HG03565 (cell line): ENCODE measurements around the gene HSD17B8.

Source experiments
- ATAC-seq: cut with Tn5 transposase; IDR thresholded peaks from one replicate; pipeline ENCODE4 v1.9.1; 2021; ENCODE audit warnings: mild to moderate bottlenecking, moderate library complexity; ENCODE audit not compliant: unreplicated experiment

Gene HSD17B8

GRCh38 chr6:33171016-33171879 is 33.2 kb upstream of the HSD17B8 start:
- no peak for ATAC-seq

GRCh38 chr6:33171880-33172687 is 32.4 kb upstream of the HSD17B8 start:
- no peak for ATAC-seq

DNA sequence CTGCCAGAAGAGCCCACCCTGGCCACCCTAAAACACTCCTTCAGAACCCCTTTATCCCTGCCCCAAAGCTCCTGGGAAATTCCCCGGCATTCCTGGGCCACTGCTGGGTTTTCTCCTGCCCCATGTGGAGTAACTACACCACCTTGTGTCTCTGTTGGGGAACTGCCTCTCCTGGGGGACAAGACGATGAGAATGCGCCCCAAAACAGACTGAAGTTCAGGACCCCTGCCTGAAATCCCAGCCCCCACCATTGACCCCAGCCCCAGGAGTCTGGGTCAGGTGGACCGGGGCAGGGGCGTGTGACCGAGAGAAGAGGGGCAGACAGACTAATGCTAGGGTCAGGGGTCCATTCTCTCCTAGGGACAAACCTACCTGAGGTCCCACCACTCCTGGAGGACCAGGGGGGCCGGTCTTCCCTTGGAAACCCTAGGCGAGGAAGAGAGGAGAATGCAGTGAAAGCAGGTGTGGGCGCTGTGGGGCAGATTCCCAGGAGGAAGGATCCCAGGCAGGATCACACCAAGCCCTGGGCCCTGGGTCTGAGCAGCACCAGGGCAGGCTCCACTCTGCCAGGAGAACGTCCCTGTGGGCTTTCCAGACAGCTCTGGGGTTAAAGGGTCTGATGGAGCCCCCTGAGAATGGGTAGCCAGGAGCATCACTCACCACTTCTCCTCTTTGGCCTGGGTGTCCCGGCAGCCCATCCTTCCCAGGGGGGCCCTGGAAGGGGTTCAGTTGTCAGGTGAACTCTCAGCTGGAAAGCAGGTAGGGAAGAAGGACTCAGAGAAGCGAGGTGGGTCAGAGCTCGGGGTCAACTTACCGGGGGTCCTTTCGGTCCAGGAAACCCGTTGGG is 31.5 kb upstream of the HSD17B8 start:
- no peak for ATAC-seq

- ATAC-seq = no peak
These were observed 30.8 kb upstream of the HSD17B8 start for GRCh38 chr6:33173535-33174180.

DNA sequence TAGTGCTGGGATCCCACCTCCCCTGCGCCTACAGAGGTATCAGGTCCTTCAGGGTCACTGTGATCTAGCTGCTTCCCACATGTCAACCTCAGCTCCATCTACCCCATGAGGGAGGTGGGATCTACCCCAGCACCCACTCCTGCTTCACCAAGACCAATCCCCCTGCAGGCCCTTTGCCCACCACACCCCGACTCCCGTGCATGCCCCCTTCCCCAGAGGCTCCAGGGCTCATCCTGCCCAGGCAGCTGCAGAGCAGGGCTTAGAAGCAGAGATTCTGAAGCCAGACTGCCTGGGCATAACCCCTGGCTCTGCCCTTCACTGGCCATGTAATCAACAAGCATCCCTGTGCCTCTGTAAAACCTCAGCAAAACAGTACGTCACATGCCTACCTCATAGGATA is 29.7 kb upstream of the HSD17B8 start:
- no peak for ATAC-seq

- ATAC-seq = no peak
These were observed 28.9 kb upstream of the HSD17B8 start for GRCh38 chr6:33175436-33176069.

DNA sequence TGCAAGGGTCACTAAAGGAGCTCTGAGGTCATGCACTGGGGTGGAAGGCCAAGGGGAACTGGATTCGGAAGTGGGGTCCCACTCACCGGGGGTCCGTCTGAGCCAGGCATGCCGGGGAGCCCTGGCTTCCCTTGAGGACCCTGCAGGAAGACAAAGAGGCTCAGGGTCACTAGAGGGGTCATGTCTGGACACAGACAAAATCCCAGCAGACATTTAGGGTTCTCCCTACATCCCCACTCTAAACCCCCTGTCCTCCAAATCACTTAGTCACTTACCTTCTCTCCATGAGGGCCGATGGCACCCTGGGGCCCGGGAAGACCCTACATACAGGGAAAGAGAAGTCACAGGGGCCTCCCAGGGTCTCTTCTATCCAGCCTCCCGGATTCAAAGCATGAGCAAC is 27.5 kb upstream of the HSD17B8 start:
- no peak for ATAC-seq

DNA sequence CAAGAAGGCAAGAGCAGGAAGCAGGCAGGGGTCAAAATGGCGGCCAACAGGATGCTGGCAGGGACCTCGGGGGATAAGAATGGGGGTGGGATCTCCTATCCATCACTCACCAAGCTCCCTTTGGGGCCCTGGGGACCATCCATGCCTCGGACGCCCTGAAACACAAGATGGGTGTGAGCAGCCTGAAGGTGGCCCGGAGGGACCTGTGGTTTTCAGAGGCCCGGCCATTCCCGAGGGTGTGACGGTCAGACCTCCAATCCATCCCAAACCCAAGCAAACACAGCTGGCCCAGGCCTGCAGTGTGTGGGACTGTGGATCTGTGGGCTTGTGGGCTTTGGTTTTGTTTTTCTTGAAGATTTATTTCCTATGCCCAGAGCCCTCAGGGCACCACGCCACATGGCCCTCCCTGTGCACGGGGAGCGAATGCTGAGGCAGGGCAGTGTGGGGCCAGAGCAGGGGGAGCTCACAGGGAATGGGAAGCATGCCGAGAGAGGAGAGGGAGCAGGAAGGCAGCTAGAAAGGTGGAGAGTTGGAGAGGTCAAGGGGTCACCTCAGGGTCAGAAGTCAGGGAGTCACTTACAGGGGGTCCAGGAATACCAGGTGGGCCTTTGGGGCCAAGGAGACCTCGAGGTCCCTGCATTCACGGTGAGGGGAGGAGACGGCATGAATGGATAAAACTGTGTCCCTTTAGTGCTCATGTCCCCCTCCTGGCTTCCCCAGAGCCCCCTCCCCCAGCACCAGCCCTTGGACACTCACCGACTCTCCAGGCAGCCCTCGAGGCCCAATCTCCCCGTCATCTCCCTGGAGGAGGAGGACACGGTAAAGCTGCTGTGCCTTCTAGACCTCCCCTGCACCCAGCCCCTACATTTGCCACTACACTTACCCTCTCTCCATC is 26.7 kb upstream of the HSD17B8 start:
- ATAC-seq = no peak

GRCh38 chr6:33178755-33179475 is 25.5 kb upstream of the HSD17B8 start:
- no peak for ATAC-seq

DNA sequence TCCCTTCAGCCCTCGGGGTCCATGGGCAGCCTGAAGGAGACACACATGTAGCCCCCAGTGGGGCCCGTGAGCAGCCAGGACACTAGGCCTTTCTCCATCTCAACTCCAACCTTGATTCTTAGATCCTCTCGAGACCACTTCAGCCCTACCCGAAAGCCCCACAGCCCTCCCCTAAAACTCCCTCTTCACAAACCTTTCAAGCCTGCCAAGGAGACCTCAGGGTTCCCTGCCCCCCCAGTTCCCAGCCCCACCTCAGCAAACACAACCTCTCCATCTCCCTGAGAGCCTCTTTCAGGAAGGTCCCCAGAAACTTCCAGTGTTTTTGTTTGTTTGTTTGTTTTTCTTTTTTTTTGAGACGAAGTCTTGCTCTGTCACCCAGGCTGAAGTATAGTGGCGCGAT is 23.3 kb upstream of the HSD17B8 start:
- ATAC-seq = no peak

DNA sequence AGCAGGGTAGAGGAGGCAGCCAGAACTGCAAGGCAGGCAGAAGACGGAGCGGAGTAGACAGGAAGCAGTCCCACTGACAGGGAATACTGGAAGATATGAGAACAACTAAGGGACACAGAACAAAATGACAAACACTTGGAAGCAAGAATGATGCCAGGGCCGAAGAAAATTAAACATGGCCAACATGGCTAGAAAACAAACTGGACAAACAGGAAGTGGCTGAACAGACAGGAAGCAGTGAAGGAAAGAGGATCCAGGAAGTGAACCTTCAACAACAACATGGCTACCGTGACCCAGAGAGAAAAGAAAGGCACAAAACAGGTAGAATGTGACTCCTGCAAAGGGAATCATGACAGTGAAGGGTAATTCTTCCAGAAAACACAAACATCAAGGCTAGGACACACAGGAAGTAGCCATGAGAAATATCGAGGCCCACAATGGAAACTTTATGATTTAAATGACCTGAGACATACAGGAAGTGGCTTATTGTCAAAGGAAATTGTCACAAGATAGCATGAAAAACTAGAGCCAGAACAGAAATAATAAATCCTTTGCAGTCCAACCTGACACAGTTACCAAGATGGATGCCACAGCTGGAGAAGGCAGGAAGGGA is 21.3 kb upstream of the HSD17B8 start:
- ATAC-seq = no peak

GRCh38 chr6:33185190-33185589 is 19.3 kb upstream of the HSD17B8 start:
- ATAC-seq = no peak

- ATAC-seq = no peak
These were observed 18.7 kb upstream of the HSD17B8 start for GRCh38 chr6:33185654-33186187.

- no peak for ATAC-seq
These were observed 16.6 kb upstream of the HSD17B8 start for GRCh38 chr6:33187809-33188208.

DNA sequence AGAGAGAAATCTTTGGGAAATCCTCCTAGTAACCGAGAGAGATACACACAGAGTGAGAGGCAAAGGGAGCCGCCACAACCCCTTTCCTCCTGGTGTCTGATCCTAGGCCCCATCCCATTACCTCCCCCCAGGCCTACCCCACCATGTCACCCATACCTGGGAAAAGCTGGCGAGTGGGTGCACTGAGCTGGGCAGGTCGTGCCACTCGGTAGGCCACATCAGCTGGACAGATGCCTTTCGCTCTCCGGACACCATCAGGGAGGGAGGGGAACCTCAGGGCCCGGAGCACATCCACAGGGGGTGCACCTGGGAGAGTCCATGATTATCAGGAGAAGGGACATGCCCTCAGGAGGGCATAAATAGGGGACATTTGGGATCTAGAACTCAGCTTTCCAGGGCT is 15.3 kb upstream of the HSD17B8 start:
- no peak for ATAC-seq

DNA sequence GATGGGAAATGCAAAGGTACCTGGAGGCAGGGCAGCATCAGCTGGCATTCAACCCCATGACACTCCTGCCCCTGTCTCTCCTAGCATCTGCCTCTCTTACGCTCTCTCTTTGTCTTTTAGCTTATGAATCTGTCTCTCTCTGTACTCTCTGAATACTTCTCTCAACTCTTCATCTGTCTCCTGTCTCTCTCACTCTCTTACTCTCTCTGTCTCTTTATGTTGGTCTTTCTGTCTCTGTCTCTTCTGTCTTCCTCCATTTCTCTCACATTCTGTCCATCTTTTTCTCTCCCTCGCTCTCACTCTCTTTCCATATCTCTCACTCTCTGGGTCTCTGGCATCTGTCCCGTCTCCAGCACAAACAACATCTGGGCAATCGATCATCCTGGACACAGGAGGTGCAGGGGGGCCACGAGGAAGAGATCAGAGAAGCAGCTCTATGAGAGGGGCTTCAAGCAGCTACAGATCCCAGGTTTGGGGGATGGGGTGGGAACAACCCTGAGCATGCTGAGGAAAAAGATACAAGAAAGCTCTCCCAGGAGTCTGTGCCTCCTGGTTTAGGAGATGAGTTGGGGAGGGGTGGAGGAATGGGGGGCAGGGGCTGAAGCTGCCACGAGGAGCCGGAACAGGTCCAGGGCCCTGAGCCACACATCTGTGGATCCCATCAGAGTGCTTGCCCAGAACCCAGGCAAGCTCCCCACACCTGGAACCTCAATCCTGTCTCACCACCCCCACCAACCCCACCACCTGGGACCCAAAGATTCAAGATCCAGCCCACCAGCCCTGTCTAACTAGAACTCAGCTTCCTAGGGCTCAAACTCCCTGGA is 14.6 kb upstream of the HSD17B8 start:
- ATAC-seq = no peak

GRCh38 chr6:33190504-33191107 is 13.8 kb upstream of the HSD17B8 start:
- ATAC-seq = no peak
